ENCODE data around the gene KCNK1.

KCNK1 gene

DNA sequence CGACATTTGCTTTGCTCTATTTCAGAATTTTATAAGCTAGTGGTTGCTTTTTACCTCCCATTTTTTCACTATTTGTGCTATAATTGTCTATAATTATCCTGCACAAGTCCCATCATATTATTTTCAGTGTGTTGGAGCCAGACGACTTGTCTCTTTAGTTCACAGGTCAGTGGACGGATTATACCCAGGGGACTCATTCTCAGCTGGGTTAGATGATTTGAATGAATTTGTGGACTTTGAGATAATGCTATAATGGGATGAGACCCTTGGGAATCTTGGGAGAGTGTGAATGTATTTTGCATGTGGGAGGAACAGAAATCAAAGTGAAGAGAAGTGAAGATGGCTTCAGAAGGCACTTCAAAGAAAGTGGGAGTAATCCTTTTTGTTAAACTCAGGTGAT, 31.5 kb upstream of the KCNK1 start:
- no peak overlapping the region for H2AFZ ChIP-seq (ENCODE audit: low read depth, low read length)
- H3K4me3 ChIP-seq (ENCODE audit: low read length): no peak overlapping the region
- no peaks in the 10 kb centered on the region for H3K9me3 ChIP-seq (ENCODE audit: insufficient read depth, low read length)
- H3K27me3 ChIP-seq (ENCODE audit: low read depth, low read length): no peaks in the 10 kb centered on the region
- H3K4me1 ChIP-seq (ENCODE audit: low read length): no peaks in the 10 kb centered on the region
- H3K9ac ChIP-seq (ENCODE audit: low read length): no peak overlapping the region
- TF ChIP-seq, protein P1, sequence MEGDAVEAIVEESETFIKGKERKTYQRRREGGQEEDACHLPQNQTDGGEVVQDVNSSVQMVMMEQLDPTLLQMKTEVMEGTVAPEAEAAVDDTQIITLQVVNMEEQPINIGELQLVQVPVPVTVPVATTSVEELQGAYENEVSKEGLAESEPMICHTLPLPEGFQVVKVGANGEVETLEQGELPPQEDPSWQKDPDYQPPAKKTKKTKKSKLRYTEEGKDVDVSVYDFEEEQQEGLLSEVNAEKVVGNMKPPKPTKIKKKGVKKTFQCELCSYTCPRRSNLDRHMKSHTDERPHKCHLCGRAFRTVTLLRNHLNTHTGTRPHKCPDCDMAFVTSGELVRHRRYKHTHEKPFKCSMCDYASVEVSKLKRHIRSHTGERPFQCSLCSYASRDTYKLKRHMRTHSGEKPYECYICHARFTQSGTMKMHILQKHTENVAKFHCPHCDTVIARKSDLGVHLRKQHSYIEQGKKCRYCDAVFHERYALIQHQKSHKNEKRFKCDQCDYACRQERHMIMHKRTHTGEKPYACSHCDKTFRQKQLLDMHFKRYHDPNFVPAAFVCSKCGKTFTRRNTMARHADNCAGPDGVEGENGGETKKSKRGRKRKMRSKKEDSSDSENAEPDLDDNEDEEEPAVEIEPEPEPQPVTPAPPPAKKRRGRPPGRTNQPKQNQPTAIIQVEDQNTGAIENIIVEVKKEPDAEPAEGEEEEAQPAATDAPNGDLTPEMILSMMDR (IDR thresholded peaks at IDR 0.05; ENCODE audit: low read depth, low read length): no peak
- no peak for TF ChIP-seq EZH2phosphoT487 (IDR thresholded peaks at IDR 0.05; ENCODE audit: low read depth)
- no peaks in the 10 kb centered on the region for H4K20me1 ChIP-seq (ENCODE audit: insufficient read depth, low read length)
- H3K79me2 ChIP-seq (ENCODE audit: low read length): no peaks in the 10 kb centered on the region
- no peaks in the 10 kb centered on the region for H3K36me3 ChIP-seq (replicated peaks; ENCODE audit: low read depth, low read length)
- H3K4me2 ChIP-seq (ENCODE audit: low read length): no peak overlapping the region
- H3K27ac ChIP-seq (ENCODE audit: low read length): no peak overlapping the region

DNA sequence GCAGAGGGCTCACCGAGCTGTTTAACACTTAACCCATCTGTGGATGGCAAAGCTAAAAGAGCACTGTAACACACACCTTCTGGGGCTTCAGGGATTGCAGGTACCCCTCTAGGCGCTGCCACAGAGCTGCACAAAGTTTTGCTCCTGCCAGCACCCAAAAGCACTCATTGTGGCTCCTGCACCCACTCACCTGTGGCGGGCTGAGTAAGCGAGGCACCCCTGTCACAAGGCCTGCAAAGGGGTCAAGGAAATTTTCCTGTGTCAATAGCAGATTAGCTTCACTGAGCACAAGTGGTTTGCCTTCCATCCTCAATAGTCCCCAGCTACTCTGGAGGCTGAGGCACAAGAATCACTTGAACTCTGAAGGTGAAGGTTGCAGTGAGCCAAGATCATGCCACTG, 29.5 kb upstream of the KCNK1 start:
- Histone ChIP-seq H2AFZ (ENCODE audit: low read depth, low read length) (no peak overlapping the region), H3K27me3 (ENCODE audit: low read depth, low read length) (no peaks in the 10 kb centered on the region), H3K4me1 (ENCODE audit: low read length) (no peaks in the 10 kb centered on the region), H3K4me3 (ENCODE audit: low read length) (no peak overlapping the region), H3K4me2 (ENCODE audit: low read length) (no peak overlapping the region), H3K36me3 (replicated peaks; ENCODE audit: low read depth, low read length) (no peaks in the 10 kb centered on the region), H3K27ac (ENCODE audit: low read length) (no peak overlapping the region), H3K79me2 (ENCODE audit: low read length) (no peaks in the 10 kb centered on the region), H3K9me3 (ENCODE audit: insufficient read depth, low read length) (no peaks in the 10 kb centered on the region), H3K9ac (ENCODE audit: low read length) (no peak overlapping the region), H4K20me1 (ENCODE audit: insufficient read depth, low read length) (no peaks in the 10 kb centered on the region)
- TF ChIP-seq, protein P1 (IDR thresholded peaks at IDR 0.05; ENCODE audit: low read depth, low read length): no peak

DNA sequence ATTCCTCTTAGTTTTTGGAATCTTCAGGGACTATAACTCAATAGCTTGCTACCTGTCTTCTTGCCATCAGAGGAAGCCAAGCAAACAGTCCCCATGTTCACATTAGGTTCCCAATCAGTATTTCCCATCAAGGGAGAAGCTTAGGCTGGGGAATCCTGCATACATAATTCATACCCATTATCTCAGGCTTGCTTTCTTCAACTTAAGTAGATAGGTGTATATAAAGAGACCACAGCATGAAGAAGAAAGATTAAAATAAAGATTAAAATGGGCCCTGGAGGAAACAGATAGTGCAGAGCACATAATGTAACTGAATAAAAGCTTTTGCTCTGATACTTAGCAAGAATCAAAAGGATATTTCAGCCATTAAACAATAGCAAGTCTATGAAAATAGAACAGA, 29.0 kb upstream of the KCNK1 start:
- no peaks in the 10 kb centered on the region for H4K20me1 ChIP-seq (ENCODE audit: insufficient read depth, low read length)
- H3K4me2 ChIP-seq (ENCODE audit: low read length): no peak overlapping the region
- H3K9me3 ChIP-seq (ENCODE audit: insufficient read depth, low read length): no peaks in the 10 kb centered on the region
- H3K79me2 ChIP-seq (ENCODE audit: low read length): no peaks in the 10 kb centered on the region
- H2AFZ ChIP-seq (ENCODE audit: low read depth, low read length): no peak overlapping the region
- no peaks in the 10 kb centered on the region for H3K36me3 ChIP-seq (replicated peaks; ENCODE audit: low read depth, low read length)
- no peaks in the 10 kb centered on the region for H3K27me3 ChIP-seq (ENCODE audit: low read depth, low read length)
- TF ChIP-seq, protein P1 (IDR thresholded peaks at IDR 0.05; ENCODE audit: low read depth, low read length): no peak
- TF ChIP-seq EZH2phosphoT487 (IDR thresholded peaks at IDR 0.05; ENCODE audit: low read depth): no peak
- no peaks in the 10 kb centered on the region for H3K4me1 ChIP-seq (ENCODE audit: low read length)
- H3K4me3 ChIP-seq (ENCODE audit: low read length): no peak overlapping the region
- H3K27ac ChIP-seq (ENCODE audit: low read length): no peak overlapping the region
- no peak overlapping the region for H3K9ac ChIP-seq (ENCODE audit: low read length)

DNA sequence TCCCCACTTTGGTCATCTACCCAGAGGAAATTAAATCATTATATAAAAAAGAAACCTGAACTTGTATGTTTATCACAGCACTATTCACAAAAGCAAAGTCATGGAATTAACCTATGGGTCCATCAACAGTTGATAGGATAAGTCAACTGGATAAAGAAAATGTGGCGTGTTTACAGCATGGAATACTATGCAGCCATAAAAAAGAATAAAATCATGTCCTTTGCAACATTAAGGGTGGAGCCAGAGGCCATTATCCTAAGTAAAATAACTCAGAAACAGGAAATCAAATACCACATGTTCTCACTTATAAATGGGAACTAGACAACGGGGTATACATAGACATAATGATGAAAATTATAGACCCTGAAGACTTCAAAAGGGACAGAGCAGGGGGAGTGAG, 27.6 kb upstream of the KCNK1 start:
- Histone ChIP-seq H3K27me3 (ENCODE audit: low read depth, low read length) (no peaks in the 10 kb centered on the region), H3K9ac (ENCODE audit: low read length) (no peak overlapping the region), H3K27ac (ENCODE audit: low read length) (no peak overlapping the region), H3K4me2 (ENCODE audit: low read length) (no peak overlapping the region), H3K4me1 (ENCODE audit: low read length) (no peaks in the 10 kb centered on the region), H4K20me1 (ENCODE audit: insufficient read depth, low read length) (no peaks in the 10 kb centered on the region), H2AFZ (ENCODE audit: low read depth, low read length) (no peak overlapping the region), H3K9me3 (ENCODE audit: insufficient read depth, low read length) (no peaks in the 10 kb centered on the region), H3K36me3 (replicated peaks; ENCODE audit: low read depth, low read length) (no peaks in the 10 kb centered on the region), H3K79me2 (ENCODE audit: low read length) (no peaks in the 10 kb centered on the region), H3K4me3 (ENCODE audit: low read length) (no peak overlapping the region)
- no peak for TF ChIP-seq EZH2phosphoT487 (IDR thresholded peaks at IDR 0.05; ENCODE audit: low read depth)
- TF ChIP-seq, protein P1 (IDR thresholded peaks at IDR 0.05; ENCODE audit: low read depth, low read length): no peak

Data from OCI-LY3 (cell line).